Activated CD8-positive, alpha-beta memory T cell treated with anti-CD3 and anti-CD28 coated beads, Interleukin-2, amount 50 U/mL, for 1 hour (primary cell): ENCODE results near the gene ZNF66.
"Not testable (repeated sequence)": the region's sequence is repeated elsewhere in the genome, so short reads cannot be mapped to it uniquely, and the experiment has no call there.

Experiments
- DNase-seq: peaks from one replicate; pipeline ENCODE4 v3.0.0-alpha.2; 2020; ENCODE audit errors: extremely low read depth

The ZNF66 gene

GRCh38 chr19:20776083-20777076 lies at the start of gene ZNF66:
Gene ZNF66, plus strand, starts transcription at chr19:20776304. Its CDS starts 144 bp downstream, at chr19:20776448.
- DNase-seq: peak; percentile 89

GRCh38 chr19:20750169-20750568 lies 25.9 kb upstream of the ZNF66 start:
- not testable (repeated sequence) for DNase-seq

- DNase-seq: not testable (repeated sequence)
Measured at GRCh38 chr19:20752291-20752690, 23.8 kb upstream of the ZNF66 start.

GRCh38 chr19:20769225-20769736 lies 6.8 kb upstream of the ZNF66 start:
- DNase-seq: not testable (repeated sequence)

GRCh38 chr19:20787786-20788185 lies 11.7 kb downstream of the ZNF66 start:
- DNase-seq: no peak

- no peak for DNase-seq
Measured at GRCh38 chr19:20791806-20792205, 15.7 kb downstream of the ZNF66 start.

GRCh38 chr19:20806311-20807262 lies 30.5 kb downstream of the ZNF66 start:
- DNase-seq: not testable (repeated sequence)

- DNase-seq: no peak
Measured at GRCh38 chr19:20840371-20840770, 64.3 kb downstream of the ZNF66 start.
